Liver (tissue), 9 donors: ENCODE measurements around the gene ZNRF3. TPM values are rescaled to one million over a fixed set of nuclear protein-coding genes. Genes with fewer than 3 reads are reported as not detected.

Experiments
- DNase-seq: peaks from one replicate; pipeline ENCODE4 v3.0.0-alpha.2; 2017; ENCODE audit warnings: low spot score
- H3K27ac ChIP-seq, 2 donors: one replicate each; pipeline ENCODE4 v1.7.0; 2013; ENCODE audit warnings: inconsistent platforms in 2 of 2, low read length in 2 of 2, control low read depth in 1 of 2, low read depth in 1 of 2, mild to moderate bottlenecking in 1 of 2
- H3K27me3 ChIP-seq, 4 donors: one replicate each; pipeline versions ENCODE4 v1.6.1 to v1.7.0; 2013; ENCODE audit warnings: low read length in 3 of 4, inconsistent platforms in 1 of 4, mild to moderate bottlenecking in 1 of 4, moderate library complexity in 1 of 4; ENCODE audit not compliant: control insufficient read depth in 4 of 4, insufficient read depth in 4 of 4
- H3K36me3 ChIP-seq, 4 donors: one replicate each; pipeline versions ENCODE4 v1.6.1 to v1.7.0; 2013; ENCODE audit warnings: low read length in 3 of 4, mild to moderate bottlenecking in 3 of 4, low read depth in 1 of 4, moderate library complexity in 1 of 4; ENCODE audit not compliant: control insufficient read depth in 4 of 4, insufficient read depth in 3 of 4
- H3K4me1 ChIP-seq, 4 donors: one replicate each; pipeline versions ENCODE4 v1.6.1 to v1.7.0; 2013; ENCODE audit warnings: low read length in 3 of 4, mild to moderate bottlenecking in 3 of 4, moderate library complexity in 1 of 4; ENCODE audit not compliant: control insufficient read depth in 4 of 4, insufficient read depth in 4 of 4
- H3K4me3 ChIP-seq, 3 donors: one replicate each; pipeline versions ENCODE4 v1.6.1 to v1.7.0; 2013; ENCODE audit warnings: low read length in 3 of 3, control low read depth in 1 of 3, low read depth in 1 of 3, mild to moderate bottlenecking in 1 of 3
- H3K9ac ChIP-seq, 2 donors: one replicate each; pipeline ENCODE4 v1.7.0; 2013; ENCODE audit warnings: low read length in 2 of 2, mild to moderate bottlenecking in 2 of 2, moderate library complexity in 2 of 2, control low read depth in 1 of 2, low read depth in 1 of 2
- H3K9me3 ChIP-seq, 4 donors: one replicate each; pipeline versions ENCODE4 v1.6.1 to v1.7.0; 2013; ENCODE audit warnings: low read length in 3 of 4; ENCODE audit not compliant: control insufficient read depth in 4 of 4
- ATF3 ChIP-seq: IDR thresholded peaks from 2 replicates; pipeline ENCODE4 v1.6.1; 2016; ENCODE audit warnings: antibody characterized with exemption
- CTCF ChIP-seq: fragments of 150-350 bp; IDR thresholded peaks from 2 replicates; pipeline ENCODE4 v1.5.1; 2017; ENCODE audit warnings: improper control_type of control experiment, low read depth, low read length; ENCODE audit not compliant: missing input control
- EGR1 ChIP-seq, 2 donors: IDR thresholded peaks; 2 replicates each; pipeline ENCODE4 v1.6.1; 2016 to 2018; ENCODE audit warnings: antibody characterized with exemption in 2 of 2, low read depth in 2 of 2
- FOXA2 ChIP-seq: IDR thresholded peaks from 2 replicates; pipeline ENCODE4 v1.6.1; 2016; ENCODE audit warnings: antibody characterized with exemption
- HNF4A ChIP-seq, 2 donors: conservative IDR thresholded peaks; 2 replicates each; pipeline ENCODE4 v1.6.1; 2016; ENCODE audit warnings: antibody characterized with exemption in 2 of 2, mild to moderate bottlenecking in 2 of 2
- HNF4G ChIP-seq: IDR thresholded peaks from 2 replicates; pipeline ENCODE4 v1.6.1; 2016; ENCODE audit warnings: antibody characterized with exemption
- JUND ChIP-seq, 2 donors: IDR thresholded peaks; 2 replicates each; pipeline ENCODE4 v1.6.1; 2016; ENCODE audit warnings: antibody characterized with exemption in 2 of 2
- NR2F2 ChIP-seq: IDR thresholded peaks from 2 replicates; pipeline ENCODE4 v1.6.1; 2016; ENCODE audit warnings: antibody characterized with exemption
- RAD21 ChIP-seq, 2 donors: IDR thresholded peaks; 2 replicates each; pipeline ENCODE4 v1.6.1; 2016; ENCODE audit warnings: antibody characterized with exemption in 2 of 2, mild to moderate bottlenecking in 2 of 2
- RXRA ChIP-seq, 2 donors: IDR thresholded peaks; 2 replicates each; pipeline ENCODE4 v1.6.1; 2017 to 2018; ENCODE audit warnings: antibody characterized with exemption in 2 of 2, mild to moderate bottlenecking in 1 of 2
- SP1 ChIP-seq: IDR thresholded peaks from 2 replicates; pipeline ENCODE4 v1.6.1; 2018; ENCODE audit warnings: antibody characterized with exemption, mild to moderate bottlenecking
- TAF1 ChIP-seq: conservative IDR thresholded peaks from 2 replicates; pipeline ENCODE4 v1.6.1; 2016; ENCODE audit warnings: antibody characterized with exemption, mild to moderate bottlenecking
- YY1 ChIP-seq: IDR thresholded peaks from 2 replicates; pipeline ENCODE4 v1.6.1; 2016; ENCODE audit warnings: antibody characterized with exemption, mild to moderate bottlenecking
- ZBTB33 ChIP-seq: IDR thresholded peaks from 2 replicates; pipeline ENCODE4 v1.6.1; 2016; ENCODE audit warnings: antibody characterized with exemption
- WGBS: extraction: QIAGEN DNeasy Blood & Tissue Kit; methylation state at CpG from one replicate; pipeline ENCODE4 v1.1.7; 2013; 5-methylcytosine and 5-hydroxymethylcytosine counted together
- polyA plus RNA-seq, 2 donors: library from polyadenylated mRNA; stranded (reverse) in 1 of 2; unstranded in 1 of 2; fragments of 200-250 nt in 1 of 2; fragments of >200 nt in 1 of 2; fragmentation: Nextera tagmentation in 1 of 2; extraction: Ambion mirVana in 1 of 2; gene quantifications; one replicate each; pipeline versions ENCODE4 v1.2.1 to v1.2.3, GENCODE V29; 2013 to 2015
- total RNA-seq, 2 donors: library from RNA; depleted of rRNA; stranded (reverse); fragments of >200 nt; gene quantifications; one replicate each; pipeline ENCODE4 v1.2.3, GENCODE V29; 2014
- donor health status: healthy.
- donor health status: healthy.
- donor health status: healthy.
- donor health status: healthy.
- donor health status: healthy.

The ZNRF3 gene
- total and polyA plus RNA-seq, 4 donors = 2.2 to 5.9 (median 4.7) TPM

- no peak overlapping the region for H3K27ac ChIP-seq
These were observed 197.0 kb downstream of the ZNRF3 start for GRCh38 chr22:29080106-29080975.

GRCh38 chr22:29081517-29082236 lies 198.3 kb downstream of the ZNRF3 start:
- DNase-seq = no peak
- Histone ChIP-seq H3K27me3 (no peaks in the 10 kb centered on the region), H3K36me3 (no peaks in the 10 kb centered on the region), H3K4me3 (no peak overlapping the region), H3K9ac (no peak overlapping the region), H3K4me1 (peaks cover 2 to 28% (median 20%) of the 10 kb centered on the region in 4 donors), H3K27ac (peak overlapping the region; percentile 58 to 66), H3K9me3 (no peaks in the 10 kb centered on the region)
- 86% methylated on average over 3 of the region's 3 CpGs for WGBS
- TF ChIP-seq HNF4A (conservative IDR thresholded peaks at IDR 0.05) (peak in 1 of 2 donors; percentile 65), SP1 (peak; percentile 39), ZBTB33 (no peak), TAF1 (no peak), RXRA (IDR thresholded peaks at IDR 0.05) (peak in 1 of 2 donors; percentile 52), YY1 (no peak), JUND (IDR thresholded peaks at IDR 0.05) (no peak), FOXA2 (no peak), ATF3 (peak; percentile 35), EGR1 (IDR thresholded peaks at IDR 0.05; ENCODE audit: low read depth in 2 of 2) (no peak), HNF4G (no peak), NR2F2 (peak; percentile 35), RAD21 (IDR thresholded peaks at IDR 0.05) (peak in 1 of 2 donors; percentile 30), CTCF (no peak)

More at GRCh38 chr22:29080106-29080975, 197.0 kb downstream of the ZNRF3 start:
- H3K27me3 ChIP-seq = no peaks in the 10 kb centered on the region
- TF ChIP-seq HNF4A (conservative IDR thresholded peaks at IDR 0.05) (peak in 1 of 2 donors; percentile 25), RAD21 (IDR thresholded peaks at IDR 0.05) (peak in 1 of 2 donors; percentile 10), TAF1 (no peak)
- no peak for DNase-seq
- no peak overlapping the region for H3K4me3 ChIP-seq
- H3K4me1 ChIP-seq = peaks cover 2 to 28% (median 20%) of the 10 kb centered on the region in 4 donors
- H3K9me3 ChIP-seq = no peaks in the 10 kb centered on the region
- H3K36me3 ChIP-seq = no peaks in the 10 kb centered on the region
- 82% methylated on average over 7 of the region's 7 CpGs for WGBS
- H3K9ac ChIP-seq = no peak overlapping the region
